H1 (cell line): ENCODE measurements around the gene USP36. TPM values are rescaled to one million over a fixed set of nuclear protein-coding genes. Genes with fewer than 3 reads are reported as not detected.

Source experiments
- CTCF ChIA-PET: fragments of 300-600 bp; sonication (Branson Sonifier 250); formaldehyde crosslinking; loops from one replicate; lab custom pipeline; 2021; ENCODE audit not compliant: partially characterized antibody; lab: Charles Lee
- POLR2A ChIA-PET: fragments of 300-600 bp; sonication (Branson Sonifier 250); formaldehyde crosslinking; loops from one replicate; lab custom pipeline; 2021; ENCODE audit warnings: inconsistent platforms; ENCODE audit not compliant: partially characterized antibody; lab: Charles Lee
- DNase-seq, 2 experiments: peaks; one replicate each; pipeline versions ENCODE4 v3.0.0 to v3.0.0-alpha.2; 2010 to 2022; ENCODE audit warnings: low spot score in 2 of 2, low read depth in 1 of 2, mixed read lengths in 1 of 2
- FAIRE-seq: peaks from 2 replicates; lab custom pipeline; 2011; peaks lifted over from hg19 to GRCh38; lab: Jason Lieb, UNC
- H2AFZ ChIP-seq: 2 replicates; pipeline ENCODE4 v1.8.1; 2012; ENCODE audit warnings: low read length, inconsistent platforms
- H2AK5ac ChIP-seq: 2 replicates; pipeline ENCODE4 v1.6.1; 2013; ENCODE audit warnings: low read depth, low read length
- H2BK120ac ChIP-seq: replicated peaks from 2 replicates; pipeline ENCODE3; 2013; ENCODE audit warnings: low read depth, low read length, inconsistent platforms
- H2BK12ac ChIP-seq: 2 replicates; pipeline ENCODE4 v1.6.1; 2013; ENCODE audit warnings: low read depth, low read length
- H2BK15ac ChIP-seq: 2 replicates; pipeline ENCODE4 v1.6.1; 2013; ENCODE audit warnings: low read length
- H2BK20ac ChIP-seq: 2 replicates; pipeline ENCODE4 v1.6.1; 2013; ENCODE audit warnings: low read length
- H2BK5ac ChIP-seq: 2 replicates; pipeline ENCODE4 v1.6.1; 2013; ENCODE audit warnings: low read depth, low read length
- H3K14ac ChIP-seq: 2 replicates; pipeline ENCODE4 v1.6.1; 2013; ENCODE audit warnings: inconsistent platforms; ENCODE audit not compliant: insufficient read length
- H3K18ac ChIP-seq: 2 replicates; pipeline ENCODE4 v1.6.1; 2013; ENCODE audit warnings: low read length; ENCODE audit errors: extremely low read depth
- H3K23ac ChIP-seq: 2 replicates; pipeline ENCODE4 v1.6.1; 2013; ENCODE audit warnings: inconsistent platforms; ENCODE audit not compliant: insufficient read length
- H3K23me2 ChIP-seq: 2 replicates; pipeline ENCODE4 v1.6.1; 2013; ENCODE audit warnings: low read depth, low read length
- H3K27ac ChIP-seq: 2 replicates; pipeline ENCODE4 v1.6.1; 2011; ENCODE audit warnings: low read depth, low read length, inconsistent platforms
- H3K27me3 ChIP-seq, 4 experiments: replicated peaks in 1 of 4; 1 replicate in 1 of 4; 2 replicates in 3 of 4; pipeline versions ENCODE4 v1.6.1 to v1.8.1; 2011 to 2013; ENCODE audit warnings: low read length in 3 of 4, mild to moderate bottlenecking in 3 of 4, inconsistent platforms in 2 of 4, mixed read lengths in 2 of 4, moderate library complexity in 1 of 4; ENCODE audit not compliant: control insufficient read depth in 3 of 4, insufficient read depth in 3 of 4; ENCODE audit errors: extremely low read depth in 1 of 4
- H3K36me3 ChIP-seq, 4 experiments: 2 replicates each; pipeline versions ENCODE4 v1.6.1 to v1.8.1; 2011 to 2013; ENCODE audit warnings: mild to moderate bottlenecking in 4 of 4, low read length in 3 of 4, moderate library complexity in 2 of 4, control low read depth in 1 of 4, inconsistent platforms in 1 of 4; ENCODE audit not compliant: insufficient read depth in 4 of 4, control insufficient read depth in 2 of 4
- H3K4ac ChIP-seq: replicated peaks from 2 replicates; pipeline ENCODE3; 2013; ENCODE audit warnings: low read length, low read depth, mixed read lengths, inconsistent platforms; ENCODE audit not compliant: insufficient read length
- H3K4me1 ChIP-seq, 4 experiments: replicated peaks in 1 of 4; 1 replicate in 1 of 4; 2 replicates in 3 of 4; pipeline versions ENCODE4 v1.6.1 to v1.8.1; 2011 to 2013; ENCODE audit warnings: low read length in 3 of 4, inconsistent platforms in 2 of 4, mixed read lengths in 1 of 4; ENCODE audit not compliant: insufficient read depth in 4 of 4, control insufficient read depth in 3 of 4
- H3K4me2 ChIP-seq, 2 experiments: 2 replicates each; pipeline versions ENCODE4 v1.6.1 to v1.8.1; 2011 to 2013; ENCODE audit warnings: low read depth in 2 of 2, low read length in 2 of 2, control low read depth in 1 of 2, inconsistent platforms in 1 of 2, mild to moderate bottlenecking in 1 of 2; ENCODE audit not compliant: insufficient read depth in 1 of 2
- H3K4me3 ChIP-seq, 4 experiments: fragments of 200-600, 300-600 bp in 1 of 4; sonication (generic), shearing (Covaris generic), sonication (Bioruptor Twin) in 1 of 4; 2 replicates each; pipeline versions ENCODE4 v1.5.1 to v1.8.1; 2011 to 2016; ENCODE audit warnings: low read length in 4 of 4, low read depth in 3 of 4, control low read depth in 2 of 4, inconsistent platforms in 2 of 4, mild to moderate bottlenecking in 2 of 4, mixed read lengths in 1 of 4, moderate library complexity in 1 of 4; ENCODE audit not compliant: insufficient read depth in 2 of 4; ENCODE audit errors: extremely low read depth in 1 of 4
- H3K56ac ChIP-seq: replicated peaks from 2 replicates; pipeline ENCODE3; 2013; ENCODE audit warnings: low read depth, mild to moderate bottlenecking, mixed read lengths, low read length, inconsistent platforms; ENCODE audit not compliant: insufficient read length
- H3K79me1 ChIP-seq: 2 replicates; pipeline ENCODE4 v1.6.1; 2013; ENCODE audit warnings: low read depth, low read length, control low read depth
- H3K79me2 ChIP-seq, 2 experiments: 2 replicates each; pipeline versions ENCODE4 v1.6.1 to v1.8.1; 2012 to 2013; ENCODE audit warnings: low read length in 2 of 2, mild to moderate bottlenecking in 2 of 2, inconsistent platforms in 1 of 2; ENCODE audit not compliant: insufficient read depth in 2 of 2, control insufficient read depth in 1 of 2
- H3K9ac ChIP-seq, 4 experiments: replicated peaks in 1 of 4; 1 replicate in 1 of 4; 2 replicates in 3 of 4; pipeline versions ENCODE4 v1.6.1 to v1.8.1; 2011 to 2013; ENCODE audit warnings: low read depth in 3 of 4, low read length in 3 of 4, control low read depth in 2 of 4, mild to moderate bottlenecking in 2 of 4, moderate library complexity in 2 of 4, inconsistent platforms in 1 of 4; ENCODE audit errors: extremely low read depth in 1 of 4
- H3K9me3 ChIP-seq, 2 experiments: 2 replicates each; pipeline versions ENCODE4 v1.6.1 to v1.8.1; 2012 to 2013; ENCODE audit warnings: mild to moderate bottlenecking in 2 of 2, moderate library complexity in 2 of 2, control low read depth in 1 of 2, inconsistent platforms in 1 of 2, low read depth in 1 of 2, low read length in 1 of 2, mixed read lengths in 1 of 2; ENCODE audit not compliant: insufficient read depth in 2 of 2
- H4K20me1 ChIP-seq, 2 experiments: replicated peaks in 1 of 2; 2 replicates each; pipeline versions ENCODE3 to v1.8.1; 2011 to 2013; ENCODE audit warnings: inconsistent platforms in 2 of 2, low read length in 2 of 2, mild to moderate bottlenecking in 1 of 2; ENCODE audit not compliant: insufficient read depth in 2 of 2, control insufficient read depth in 1 of 2
- H4K5ac ChIP-seq: 2 replicates; pipeline ENCODE4 v1.6.1; 2013; ENCODE audit warnings: low read length, low read depth, mixed read lengths, inconsistent platforms; ENCODE audit not compliant: insufficient read length
- H4K8ac ChIP-seq: 2 replicates; pipeline ENCODE4 v1.8.0; 2013; ENCODE audit warnings: mild to moderate bottlenecking, moderate library complexity, low read length, inconsistent platforms; ENCODE audit not compliant: insufficient read depth; ENCODE audit errors: extremely low read depth
- H4K91ac ChIP-seq: replicated peaks from 2 replicates; pipeline ENCODE3; 2013; ENCODE audit warnings: low read length, mixed read lengths, inconsistent platforms; ENCODE audit not compliant: insufficient read length
- ATF3 ChIP-seq: IDR thresholded peaks from 2 replicates; pipeline ENCODE4 v1.6.1; 2011; ENCODE audit warnings: low read depth, mild to moderate bottlenecking, low read length; ENCODE audit not compliant: insufficient read depth
- CBX5 ChIP-seq: fragments of 300-800, 300-1000 bp; sonication (generic); IDR thresholded peaks from 2 replicates; pipeline ENCODE4 v1.7.1; 2016; ENCODE audit warnings: antibody characterized with exemption, low read length, low read depth
- EP300 ChIP-seq, 2 experiments: IDR thresholded peaks; 1 replicate in 1 of 2; 2 replicates in 1 of 2; pipeline ENCODE4 v1.6.1; 2011 to 2012; ENCODE audit warnings: low read depth in 2 of 2, low read length in 2 of 2, mild to moderate bottlenecking in 2 of 2, borderline replicate concordance in 1 of 2, inconsistent platforms in 1 of 2, moderate library complexity in 1 of 2
- GTF2F1 ChIP-seq: IDR thresholded peaks from 2 replicates; pipeline ENCODE4 v1.6.1; 2012; ENCODE audit warnings: low read depth, low read length, improper control_type of control experiment, borderline replicate concordance
- HDAC2 ChIP-seq, 2 experiments: fragments of 300-600 bp in 1 of 2; sonication (generic) in 1 of 2; IDR thresholded peaks; 2 replicates each; pipeline ENCODE4 v1.6.1; 2011 to 2012; ENCODE audit warnings: low read depth in 2 of 2, low read length in 2 of 2, mild to moderate bottlenecking in 2 of 2, moderate library complexity in 2 of 2, borderline replicate concordance in 1 of 2, inconsistent platforms in 1 of 2
- NANOG ChIP-seq: IDR thresholded peaks from 2 replicates; pipeline ENCODE4 v1.6.1; 2011; ENCODE audit warnings: low read length, low read depth, mild to moderate bottlenecking, inconsistent platforms; ENCODE audit not compliant: insufficient read depth, poor library complexity, severe bottlenecking
- POLR2A ChIP-seq, 2 experiments: IDR thresholded peaks; 1 replicate in 1 of 2; 2 replicates in 1 of 2; pipeline ENCODE4 v1.6.1; 2011; ENCODE audit warnings: low read depth in 2 of 2, low read length in 2 of 2, mild to moderate bottlenecking in 2 of 2; ENCODE audit errors: control extremely low read depth in 1 of 2
- POU5F1 ChIP-seq: IDR thresholded peaks from 2 replicates; pipeline ENCODE4 v1.6.1; 2011; ENCODE audit warnings: low read depth, mild to moderate bottlenecking, low read length, moderate library complexity
- RBBP5 ChIP-seq: IDR thresholded peaks from 2 replicates; pipeline ENCODE4 v1.7.1; 2012; ENCODE audit warnings: low read depth, mild to moderate bottlenecking, inconsistent platforms, low read length, moderate library complexity, borderline replicate concordance
- RNF2 ChIP-seq: fragments of 200-900, 300-1000 bp; sonication (generic); IDR thresholded peaks from 2 replicates; pipeline ENCODE4 v1.7.1; 2016; ENCODE audit warnings: borderline replicate concordance, low read depth, mild to moderate bottlenecking, antibody characterized with exemption, low read length; ENCODE audit not compliant: poor library complexity, severe bottlenecking; ENCODE audit errors: missing control alignments
- SIRT6 ChIP-seq: IDR thresholded peaks from one replicate; pipeline ENCODE4 v1.7.1; 2012; ENCODE audit warnings: low read length, inconsistent platforms
- ZNF274 ChIP-seq: IDR thresholded peaks from 2 replicates; pipeline ENCODE4 v1.7.0; 2012; ENCODE audit warnings: low read length, borderline replicate concordance; ENCODE audit errors: extremely low read depth
- WGBS, 2 experiments: shearing (Covaris generic) in 1 of 2; methylation state at CpG; one replicate each; pipeline versions ENCODE4 v1.1.6 to v1.1.7; 2013 to 2015; ENCODE audit warnings: low lambda C conversion rate in 2 of 2, mixed read lengths in 2 of 2, inconsistent platforms in 1 of 2, low coverage in 1 of 2, missing lambda C conversion rate in 1 of 2; ENCODE audit not compliant: insufficient replicate concordance in 2 of 2, insufficient coverage in 1 of 2, insufficient read length in 1 of 2; ENCODE audit errors: extremely low coverage in 1 of 2, missing lambda C conversion rate in 1 of 2; 5-methylcytosine and 5-hydroxymethylcytosine counted together
- polyA plus RNA-seq, 7 experiments: library from polyadenylated mRNA; depleted of rRNA in 3 of 7; stranded (reverse) in 5 of 7; unstranded in 2 of 7; fragments of >200 nt in 5 of 7; fragments of 200-250 nt in 2 of 7; gene quantifications; 1 replicate in 5 of 7; 2 replicates in 1 of 7; 4 replicates in 1 of 7; pipeline versions ENCODE4 v1.2.1 to v1.2.3, GENCODE V29; 2011 to 2013; ENCODE audit warnings: missing spikeins in 2 of 7, mixed read lengths in 2 of 7
- total RNA-seq: library from RNA; stranded (reverse); fragmentation: NEBNext Ultra II Directional; extraction: Animal tissue kit (Norgen Biotek cat#: 25700); gene quantifications from 2 replicates; pipeline ENCODE4 v1.2.1, GENCODE V29; 2021

Gene USP36
- total and polyA plus RNA-seq, 2 of the 8 experiments (the other 6 are each of a cell fraction or from before 2014, with no cell fraction given) = 40.7 to 67.7 TPM

DNA sequence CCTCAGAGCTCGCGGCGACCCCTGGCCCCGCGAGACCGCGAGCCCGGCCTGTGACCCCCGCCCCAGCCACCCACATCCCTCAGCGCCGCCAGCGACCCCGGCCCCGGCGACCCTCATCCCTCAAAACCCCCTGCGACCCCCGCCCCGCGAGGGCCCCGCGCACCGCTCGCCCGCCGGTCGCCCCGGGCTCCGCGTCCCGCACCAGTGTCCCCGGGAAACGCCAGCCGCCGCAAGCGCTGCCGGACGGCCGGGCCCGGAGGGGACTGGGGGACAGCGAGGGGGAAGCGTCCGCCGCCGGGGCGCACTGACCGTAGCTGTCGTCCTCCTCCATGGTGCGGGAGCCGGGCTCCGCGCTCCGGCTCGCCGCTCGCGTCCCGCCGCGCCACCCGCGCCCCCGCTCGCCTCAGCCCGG lies 58.7 kb downstream of the USP36 start, which contains the start of gene CYTH1:
CYTH1 (minus strand) TSS at position 381 of the 412 bp plus-strand sequence; CDS start at position 331, 50 bp downstream.
- no peaks in the 10 kb centered on the region for H3K36me3 ChIP-seq
- H3K27ac ChIP-seq = peak within 1 kb of the TSS; percentile 96
- H2AK5ac ChIP-seq = no peak within 1 kb of the TSS
- H3K9me3 ChIP-seq = no peaks in the 10 kb centered on the region
- H3K18ac ChIP-seq = peak within 1 kb of the TSS; percentile 64; the same call in 1 of the 2 replicates
- DNase-seq (no peak), FAIRE-seq (no peak)
- H3K4me3 ChIP-seq = peak within 1 kb of the TSS; percentile 60 to 96 (median 74)
- H2AFZ ChIP-seq = peak within 1 kb of the TSS; percentile 93
- ChIA-PET POLR2A (no interaction called here), CTCF (no interaction called here)
- peak within 1 kb of the TSS; percentile 90 for H4K5ac ChIP-seq
- no peaks in the 10 kb centered on the region for H3K27me3 ChIP-seq
- H2BK5ac ChIP-seq = peak within 1 kb of the TSS; percentile 90
- no peak within 1 kb of the TSS for H2BK20ac ChIP-seq
- H4K20me1 ChIP-seq = peaks cover 0 to 5% of the 10 kb centered on the region in 2 experiments
- H3K4me2 ChIP-seq = peak within 1 kb of the TSS; percentile 49 to 89
- no CpG with 5 or more reads among the region's 64 CpGs for WGBS, 2 experiments
- H4K91ac ChIP-seq = no peak within 1 kb of the TSS
- peak within 1 kb of the TSS; percentile 62 to 84 (median 68) for H3K9ac ChIP-seq
- H3K23ac ChIP-seq = no peak within 1 kb of the TSS
- H3K4me1 ChIP-seq = no peaks in the 10 kb centered on the region; a peak in 2 of 7 replicates
- H4K8ac ChIP-seq = peak within 1 kb of the TSS; percentile 98
- no peaks in the 10 kb centered on the region for H3K79me1 ChIP-seq
- H2BK12ac ChIP-seq = peak within 1 kb of the TSS; percentile 43; the same call in 1 of the 2 replicates
- no peak within 1 kb of the TSS for H3K56ac ChIP-seq
- no peak within 1 kb of the TSS for H3K4ac ChIP-seq
- no peak within 1 kb of the TSS for H3K14ac ChIP-seq
- peak within 1 kb of the TSS; percentile 65; the same call in 1 of the 2 replicates for H2BK15ac ChIP-seq
- H2BK120ac ChIP-seq = no peak within 1 kb of the TSS
- H3K79me2 ChIP-seq = no peaks in the 10 kb centered on the region; a peak in 1 of 4 replicates
- H3K23me2 ChIP-seq = peaks cover 7% of the 10 kb centered on the region; the same call in 1 of the 2 replicates
- TF ChIP-seq POU5F1 (no peak), RNF2 (no peak), EP300 (IDR thresholded peaks at IDR 0.05; ENCODE audit: borderline replicate concordance in 1 of 2, low read depth in 2 of 2, low read length in 2 of 2) (no peak), POLR2A (IDR thresholded peaks at IDR 0.05; ENCODE audit: control extremely low read depth in 1 of 2, low read depth in 2 of 2, low read length in 2 of 2) (0 out of 3 replicates have a peak, but pooled peaks of 1 of the 2 experiments have one; percentile 2), SIRT6 (no peak), ZNF274 (no peak), NANOG (no peak), GTF2F1 (no peak), RBBP5 (no peak), HDAC2 (IDR thresholded peaks at IDR 0.05; ENCODE audit: borderline replicate concordance in 1 of 2, low read depth in 2 of 2, low read length in 2 of 2) (0 out of 4 replicates have a peak, but pooled peaks of 1 of the 2 experiments have one; percentile 14), ATF3 (no peak), CBX5 (no peak)
